T47D (cell line): Measurements from ENCODE around the gene GPHB5.

ENCODE experiments used
- DNase-seq, 2 experiments: peaks; one replicate each; pipeline versions ENCODE4 v3.0.0 to v3.0.0-alpha.2; 2011 to 2012; ENCODE audit warnings: low read depth in 1 of 2, low spot score in 1 of 2
- JUND ChIP-seq: IDR thresholded peaks from 2 replicates; pipeline ENCODE4 v1.6.1; 2012; ENCODE audit warnings: low read depth
- in situ Hi-C: cut with HindIII; loops from 2 replicates; pipeline ENCODE4 v1.10.0; 2016; ENCODE audit warnings: low sequenced_read_pairs, low pct_unique_long_range_greater_than_20kb

The GPHB5 gene

GRCh38 chr14:63269561-63270225, 49.0 kb downstream of the GPHB5 start:
- TF ChIP-seq JUND: no peak
- in situ Hi-C loops: no loop called here
- DNase-seq: no peak

GRCh38 chr14:63268771-63269170, 50.0 kb downstream of the GPHB5 start:
- in situ Hi-C loops: no loop called here
- TF ChIP-seq JUND: no peak
- DNase-seq: no peak

GRCh38 chr14:63267171-63267570, 51.6 kb downstream of the GPHB5 start:
- in situ Hi-C loops: no loop called here
- no peak for DNase-seq
- no peak for TF ChIP-seq JUND

- DNase-seq: no peak
- in situ Hi-C loops: no loop called here
- TF ChIP-seq JUND: no peak
Measured at GRCh38 chr14:63266106-63266505, 52.6 kb downstream of the GPHB5 start.
